Measurements from ENCODE around the gene STAT3. TPM values are rescaled to one million over a fixed set of nuclear protein-coding genes. Genes with fewer than 3 reads are reported as not detected.

STAT3 gene
- total RNA-seq, 5 donors from 2014 or later (not counting 1 experiment from before 2014, with no cell fraction given): 113 to 242 (median 129) TPM

- no peaks in the 10 kb centered on the region for H3K9me3 Mint-ChIP-seq
- H3K27ac ChIP-seq (ENCODE audit: low read length): no peak overlapping the region
- 100% methylated on average over 1 of the region's 3 CpGs for WGBS (ENCODE audit: insufficient coverage)
- H3K4me1 ChIP-seq (ENCODE audit: control insufficient read depth in 1 of 2, extremely low read depth in 1 of 2, insufficient read depth in 2 of 2, low read length in 2 of 2): peaks cover 0 to 1% of the 10 kb centered on the region in 2 experiments
- ATAC-seq (replicated peaks in 1 of 4): no peak
- no peak overlapping the region for H3K4me3 ChIP-seq (ENCODE audit: control insufficient read depth in 1 of 2, extremely low read depth in 1 of 2, low read length in 1 of 2)
- no peak overlapping the region for H3K4me3 Mint-ChIP-seq
- peaks cover 8 to 53% of the 10 kb centered on the region in 2 donors for H3K36me3 ChIP-seq (ENCODE audit: control insufficient read depth in 2 of 2, extremely low read depth in 1 of 2, insufficient read depth in 1 of 2, low read length in 1 of 2)
- peaks cover 44% of the 10 kb centered on the region for H3K36me3 Mint-ChIP-seq
- peaks cover 16 to 22% (median 18%) of the 10 kb centered on the region in 3 donors for H3K4me1 Mint-ChIP-seq
- no peak overlapping the region for H3K27ac Mint-ChIP-seq
- no peaks in the 10 kb centered on the region for H3K9me3 ChIP-seq
- H3K27me3 Mint-ChIP-seq: no peaks in the 10 kb centered on the region
- no peak for DNase-seq
- ChIA-PET CTCF (interaction anchor here in 1 of 2 donors (0.7 kb wide), 1 partner anchor 74 kb away, joined by 3 read pairs; no protein-coding TSS in a partner anchor), POLR2A (no interaction called here)
- no peaks in the 10 kb centered on the region for H3K27me3 ChIP-seq (replicated peaks in 1 of 2; ENCODE audit: control insufficient read depth in 2 of 2, extremely low read depth in 1 of 2, insufficient read depth in 2 of 2, low read length in 1 of 2)
Observed at GRCh38 chr17:42296012-42296411, 92.2 kb downstream of the STAT3 start.

DNA sequence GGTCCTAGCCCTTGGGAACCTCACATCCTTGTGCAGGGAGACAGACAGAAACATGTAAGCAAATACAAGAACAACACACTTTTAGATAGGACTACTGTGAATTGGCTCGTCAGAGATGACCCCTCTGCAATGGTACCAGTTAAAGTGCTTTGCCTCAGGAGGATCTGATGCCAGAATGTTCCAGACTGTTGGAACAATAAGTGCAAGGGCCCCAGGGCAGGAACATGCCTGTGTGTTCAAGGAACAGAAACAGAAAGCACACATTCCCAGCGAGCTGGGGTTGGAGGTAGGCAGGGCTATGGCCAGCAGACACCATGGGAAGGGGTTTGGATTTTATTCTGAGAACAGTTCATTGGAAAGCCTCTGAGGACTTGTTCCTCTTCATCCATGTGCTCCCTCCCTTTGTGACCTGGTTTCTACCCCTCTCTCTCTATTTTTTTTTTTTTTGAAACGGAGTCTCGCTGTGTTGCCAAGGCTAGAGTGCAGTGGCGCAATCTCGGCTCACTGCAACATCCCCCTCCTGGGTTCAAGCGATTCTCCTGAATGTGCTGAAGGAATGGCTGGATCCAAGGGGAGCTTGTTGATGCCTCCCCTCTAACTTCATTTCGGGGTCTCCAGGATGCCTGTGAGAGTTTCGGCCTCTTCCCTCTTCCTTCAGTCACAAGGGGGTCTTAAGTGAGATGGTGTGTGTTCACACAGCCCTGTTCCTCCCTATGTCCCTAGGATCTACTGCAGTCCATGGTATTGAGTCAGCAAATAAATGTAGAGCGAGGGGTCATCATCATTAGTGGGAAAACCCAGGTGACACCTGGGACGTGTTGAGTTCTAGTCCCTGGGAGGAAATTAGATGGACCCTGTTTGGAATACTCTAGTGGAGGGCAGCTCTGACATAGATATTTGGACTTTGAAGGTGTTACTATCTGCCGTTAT lies 93.5 kb downstream of the STAT3 start:
- H3K36me3 ChIP-seq (ENCODE audit: control insufficient read depth in 2 of 2, extremely low read depth in 1 of 2, insufficient read depth in 1 of 2, low read length in 1 of 2): peaks cover 8 to 55% of the 10 kb centered on the region in 2 donors
- H3K4me1 ChIP-seq (ENCODE audit: control insufficient read depth in 1 of 2, extremely low read depth in 1 of 2, insufficient read depth in 2 of 2, low read length in 2 of 2): peaks cover 2 to 14% of the 10 kb centered on the region in 2 experiments
- H3K4me3 ChIP-seq (ENCODE audit: control insufficient read depth in 1 of 2, extremely low read depth in 1 of 2, low read length in 1 of 2): no peak overlapping the region
- H3K9me3 ChIP-seq: no peaks in the 10 kb centered on the region
- no peak overlapping the region for H3K27ac ChIP-seq (ENCODE audit: low read length)
- Mint-ChIP-seq H3K27ac (peak overlapping the region in 1 of 2 donors; percentile 50), H3K9me3 (no peaks in the 10 kb centered on the region), H3K27me3 (no peaks in the 10 kb centered on the region), H3K4me1 (peaks cover 29 to 34% (median 31%) of the 10 kb centered on the region in 3 donors), H3K4me3 (no peak overlapping the region), H3K36me3 (peaks cover 46% of the 10 kb centered on the region)
- WGBS (ENCODE audit: insufficient coverage): 100% methylated on average over 1 of the region's 12 CpGs
- DNase-seq (no peak), ATAC-seq (replicated peaks in 1 of 4) (no peak)
- ChIA-PET CTCF (interaction anchor here (0.7 to 1.0 kb wide), 3 partner anchors 73 to 257 kb away, joined by 4 to 5 read pairs (median 5); no protein-coding TSS in a partner anchor), POLR2A (interaction anchor here in 1 of 2 donors (0.7 kb wide), 1 partner anchor 25 kb away, joined by 3 read pairs; no protein-coding TSS in a partner anchor)
- H3K27me3 ChIP-seq (replicated peaks in 1 of 2; ENCODE audit: control insufficient read depth in 2 of 2, extremely low read depth in 1 of 2, insufficient read depth in 2 of 2, low read length in 1 of 2): no peaks in the 10 kb centered on the region

DNA sequence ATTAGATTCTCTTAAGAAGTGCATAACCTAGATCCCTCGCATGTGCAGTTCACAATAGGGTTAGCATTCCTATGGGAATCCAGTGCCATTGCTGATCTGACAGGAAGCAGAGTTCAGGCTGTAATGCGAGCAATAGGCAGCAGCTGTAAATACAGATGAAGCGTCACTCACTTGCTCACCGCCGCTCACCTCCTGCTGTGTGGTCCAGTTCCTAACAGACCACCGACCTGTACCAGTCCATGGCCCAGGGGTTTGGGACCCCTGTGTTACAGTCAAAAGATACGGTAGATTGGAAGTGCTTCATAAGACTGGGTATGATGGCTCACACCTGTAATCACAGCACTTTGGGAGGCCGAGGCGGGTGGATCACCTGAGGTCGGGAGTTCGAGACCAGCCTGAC lies 97.1 kb downstream of the STAT3 start:
- H3K27me3 ChIP-seq (replicated peaks in 1 of 2; ENCODE audit: control insufficient read depth in 2 of 2, extremely low read depth in 1 of 2, insufficient read depth in 2 of 2, low read length in 1 of 2): no peaks in the 10 kb centered on the region
- POLR2A ChIA-PET: no interaction called here
- H3K27ac ChIP-seq (ENCODE audit: low read length): no peak overlapping the region
- H3K9me3 ChIP-seq: no peaks in the 10 kb centered on the region
- peaks cover 8 to 34% of the 10 kb centered on the region in 2 donors for H3K36me3 ChIP-seq (ENCODE audit: control insufficient read depth in 2 of 2, extremely low read depth in 1 of 2, insufficient read depth in 1 of 2, low read length in 1 of 2)
- CTCF ChIA-PET: interaction anchor here in 1 of 2 donors (0.6 to 3.2 kb wide), 2 partner anchors 18 to 69 kb away, joined by 5 to 22 read pairs; no protein-coding TSS in a partner anchor
- ATAC-seq (replicated peaks in 1 of 4) (no peak), DNase-seq (no peak)
- peaks cover 37% of the 10 kb centered on the region for H3K36me3 Mint-ChIP-seq
- H3K4me3 Mint-ChIP-seq: no peak overlapping the region
- H3K27me3 Mint-ChIP-seq: no peaks in the 10 kb centered on the region
- no peak overlapping the region for H3K4me3 ChIP-seq (ENCODE audit: control insufficient read depth in 1 of 2, extremely low read depth in 1 of 2, low read length in 1 of 2)
- H3K9me3 Mint-ChIP-seq: no peaks in the 10 kb centered on the region
- peaks cover 19 to 44% of the 10 kb centered on the region in 2 experiments for H3K4me1 ChIP-seq (ENCODE audit: control insufficient read depth in 1 of 2, extremely low read depth in 1 of 2, insufficient read depth in 2 of 2, low read length in 2 of 2)
- peaks cover 49 to 62% (median 56%) of the 10 kb centered on the region in 3 donors for H3K4me1 Mint-ChIP-seq
- peak overlapping the region; percentile 79 to 92 for H3K27ac Mint-ChIP-seq
- WGBS (ENCODE audit: insufficient coverage): 98% methylated on average over 6 of the region's 11 CpGs

DNA sequence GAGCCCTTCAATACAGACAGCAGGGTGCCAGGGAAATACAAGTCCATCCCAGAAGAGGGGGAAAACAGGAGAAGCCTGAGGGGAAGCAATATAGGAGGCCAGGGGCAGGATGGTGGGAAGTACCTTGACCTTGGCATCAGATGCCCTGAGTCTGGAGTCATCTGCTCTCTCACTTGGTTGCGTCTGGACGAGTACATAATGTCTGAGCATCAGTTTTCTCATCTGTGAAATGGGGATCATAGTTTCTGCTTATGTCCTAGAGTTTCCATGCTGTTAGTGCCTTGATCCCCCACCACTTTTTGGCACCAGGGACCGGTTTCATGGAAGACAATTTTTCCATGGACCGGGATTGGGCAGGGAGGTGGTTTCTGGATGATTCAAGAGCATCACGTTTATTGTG lies 97.7 kb downstream of the STAT3 start:
- H3K36me3 Mint-ChIP-seq: peaks cover 31% of the 10 kb centered on the region
- no peaks in the 10 kb centered on the region for H3K9me3 Mint-ChIP-seq
- DNase-seq (no peak), ATAC-seq (replicated peaks in 1 of 4) (no peak)
- Histone ChIP-seq H3K27me3 (replicated peaks in 1 of 2; ENCODE audit: control insufficient read depth in 2 of 2, extremely low read depth in 1 of 2, insufficient read depth in 2 of 2, low read length in 1 of 2) (no peaks in the 10 kb centered on the region), H3K9me3 (no peaks in the 10 kb centered on the region), H3K36me3 (ENCODE audit: control insufficient read depth in 2 of 2, extremely low read depth in 1 of 2, insufficient read depth in 1 of 2, low read length in 1 of 2) (peaks cover 3 to 30% of the 10 kb centered on the region in 2 donors), H3K4me3 (ENCODE audit: control insufficient read depth in 1 of 2, extremely low read depth in 1 of 2, low read length in 1 of 2) (no peak overlapping the region), H3K4me1 (ENCODE audit: control insufficient read depth in 1 of 2, extremely low read depth in 1 of 2, insufficient read depth in 2 of 2, low read length in 2 of 2) (peaks cover 19 to 50% of the 10 kb centered on the region in 2 experiments), H3K27ac (ENCODE audit: low read length) (peak overlapping the region; percentile 92)
- ChIA-PET POLR2A (interaction anchor here (0.6 to 2.0 kb wide), 3 partner anchors 42 to 78 kb away, joined by 3 to 29 read pairs (median 3); no protein-coding TSS in a partner anchor), CTCF (interaction anchor here in 1 of 2 donors (3.2 kb wide), 1 partner anchor 69 kb away, joined by 22 read pairs; no protein-coding TSS in a partner anchor)
- H3K4me1 Mint-ChIP-seq: peaks cover 53 to 66% (median 61%) of the 10 kb centered on the region in 3 donors
- no peaks in the 10 kb centered on the region for H3K27me3 Mint-ChIP-seq
- WGBS (ENCODE audit: insufficient coverage): no CpG with 5 or more reads among the region's 5 CpGs
- peak overlapping the region; percentile 79 to 92 for H3K27ac Mint-ChIP-seq
- peak overlapping the region; percentile 83 to 95 (median 92) for H3K4me3 Mint-ChIP-seq

- Histone ChIP-seq H3K27ac (ENCODE audit: low read length) (peak overlapping the region; percentile 92), H3K27me3 (replicated peaks in 1 of 2; ENCODE audit: control insufficient read depth in 2 of 2, extremely low read depth in 1 of 2, insufficient read depth in 2 of 2, low read length in 1 of 2) (no peaks in the 10 kb centered on the region), H3K36me3 (ENCODE audit: control insufficient read depth in 2 of 2, extremely low read depth in 1 of 2, insufficient read depth in 1 of 2, low read length in 1 of 2) (peaks cover 0 to 21% of the 10 kb centered on the region in 2 donors), H3K9me3 (no peaks in the 10 kb centered on the region), H3K4me1 (ENCODE audit: control insufficient read depth in 1 of 2, extremely low read depth in 1 of 2, insufficient read depth in 2 of 2, low read length in 2 of 2) (peaks cover 19 to 54% of the 10 kb centered on the region in 2 experiments), H3K4me3 (ENCODE audit: control insufficient read depth in 1 of 2, extremely low read depth in 1 of 2, low read length in 1 of 2) (peak overlapping the region; percentile 88 to 90)
- ATAC-seq (replicated peaks in 1 of 4) (no peak), DNase-seq (peak in 14 of 35 experiments; percentile 11 to 52 (median 32))
- WGBS (ENCODE audit: insufficient coverage): 39% methylated on average over 4 of the region's 9 CpGs
- POLR2A ChIA-PET: interaction anchor here (0.7 to 2.0 kb wide), 3 partner anchors 20 to 68 kb away, joined by 3 to 29 read pairs (median 3); no protein-coding TSS in a partner anchor
- H3K36me3 Mint-ChIP-seq: peaks cover 24% of the 10 kb centered on the region
- peak overlapping the region; percentile 79 to 92 for H3K27ac Mint-ChIP-seq
- peak overlapping the region; percentile 83 to 95 (median 92) for H3K4me3 Mint-ChIP-seq
- CTCF ChIA-PET: interaction anchor here in 1 of 2 donors (1.5 to 3.2 kb wide), 2 partner anchors 40 to 68 kb away, joined by 4 to 22 read pairs; no protein-coding TSS in a partner anchor
- no peaks in the 10 kb centered on the region for H3K9me3 Mint-ChIP-seq
- peaks cover 50 to 62% (median 61%) of the 10 kb centered on the region in 3 donors for H3K4me1 Mint-ChIP-seq
- H3K27me3 Mint-ChIP-seq: no peaks in the 10 kb centered on the region
Observed at GRCh38 chr17:42289611-42290181, 98.5 kb downstream of the STAT3 start.

Data from T-cell (primary cell).